Activated T-cell treated with anti-CD3 and anti-CD28 coated beads for 48 hours (primary cell): ENCODE data around the gene THRAP3.

Experiments used
- DNase-seq: peaks from one replicate; pipeline ENCODE4 v3.0.0-alpha.2; 2020; ENCODE audit warnings: low read depth

The THRAP3 gene

GRCh38 chr1:36298640-36299039 is 74.4 kb downstream of the THRAP3 start:
- no peak for DNase-seq

DNA sequence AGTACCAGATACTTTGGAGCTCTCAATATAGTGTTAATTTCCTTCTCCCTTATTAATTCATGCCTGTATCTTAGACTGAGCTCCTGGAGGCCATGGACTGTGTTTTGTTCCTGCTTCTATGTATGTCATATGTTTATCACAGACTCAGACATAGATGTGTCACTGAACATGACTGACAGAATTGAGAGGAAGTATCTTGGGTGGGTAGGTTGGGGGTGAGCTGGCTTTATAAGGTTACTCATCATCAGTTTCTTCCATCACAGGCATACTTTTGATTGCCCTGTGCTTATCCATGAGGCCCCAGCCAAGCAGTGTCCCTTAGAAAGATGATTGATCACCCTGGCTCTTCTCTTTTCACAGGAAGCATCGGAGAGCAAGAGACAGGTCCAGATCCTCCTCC is 76.3 kb downstream of the THRAP3 start:
- DNase-seq: no peak

DNA sequence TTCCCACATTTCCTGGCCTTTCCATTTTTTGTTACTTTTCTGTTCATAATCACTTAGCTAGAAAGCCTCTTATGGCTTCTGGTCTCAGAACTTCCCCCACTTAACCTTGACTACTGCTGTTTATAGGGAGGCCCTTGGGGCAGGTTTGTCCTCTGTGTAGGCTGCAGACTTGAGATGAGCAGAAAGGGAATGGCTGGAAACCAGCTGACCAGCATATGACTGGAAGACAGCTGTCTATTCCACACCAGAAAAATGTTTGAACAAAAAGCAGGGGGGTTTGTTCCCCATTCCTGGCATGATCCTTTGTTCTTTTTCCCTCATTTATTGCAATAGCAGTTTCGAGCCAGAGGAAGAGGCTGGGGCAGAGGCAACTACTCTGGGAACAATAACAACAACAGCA is 77.0 kb downstream of the THRAP3 start:
- no peak for DNase-seq

DNA sequence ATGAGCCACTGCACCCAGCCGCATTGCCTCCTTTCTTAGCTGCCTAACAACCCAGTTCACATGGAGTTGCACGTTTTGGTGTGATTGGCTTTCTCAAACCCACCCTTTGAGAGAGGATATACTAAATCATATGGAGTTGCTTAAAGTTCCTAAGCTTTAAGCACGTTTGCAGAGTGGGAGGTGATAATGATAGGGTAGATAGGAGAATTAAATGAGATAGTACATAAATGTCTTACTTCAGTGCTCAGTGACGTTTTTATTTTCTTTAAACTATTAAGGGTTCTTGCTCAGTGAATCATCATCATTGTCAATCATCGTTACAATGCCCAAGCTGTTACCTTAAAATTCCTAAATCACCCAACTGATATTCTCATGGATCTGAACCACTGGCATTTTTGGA is 79.0 kb downstream of the THRAP3 start:
- no peak for DNase-seq

DNA sequence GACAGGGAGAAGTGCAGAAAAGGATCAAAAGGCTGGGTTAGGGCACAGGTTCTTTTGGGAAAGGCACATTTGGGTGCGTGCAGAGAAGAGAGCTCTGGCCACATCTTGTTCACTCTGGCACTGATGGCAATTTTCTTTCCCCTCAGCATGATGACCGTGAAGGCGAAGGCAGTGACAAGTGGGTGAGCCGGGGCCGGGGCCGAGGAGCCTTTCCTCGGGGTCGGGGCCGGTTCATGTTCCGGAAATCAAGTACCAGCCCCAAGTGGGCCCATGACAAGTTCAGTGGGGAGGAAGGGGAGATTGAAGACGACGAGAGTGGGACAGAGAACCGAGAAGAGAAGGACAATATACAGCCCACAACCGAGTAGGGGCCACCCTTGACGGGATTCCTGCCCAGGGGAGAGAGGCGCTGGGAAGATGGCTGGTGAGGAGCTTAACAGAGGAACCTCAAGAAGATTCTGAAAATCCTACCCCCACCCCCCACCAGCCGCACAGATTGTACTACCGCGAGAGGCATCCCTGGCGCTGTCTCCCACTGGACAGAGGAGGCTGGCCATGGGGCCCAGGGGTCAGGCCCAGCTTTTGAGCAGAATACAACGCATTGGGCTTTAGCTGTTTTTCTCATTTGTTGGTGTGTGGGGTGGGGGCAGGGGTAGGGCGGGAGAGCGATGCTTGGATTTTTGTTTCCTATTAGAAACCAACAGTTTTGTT is 79.6 kb downstream of the THRAP3 start:
- no peak for DNase-seq

GRCh38 chr1:36304521-36304920 is 80.3 kb downstream of the THRAP3 start:
- no peak for DNase-seq

GRCh38 chr1:36304970-36305914 is 81.0 kb downstream of the THRAP3 start:
- DNase-seq: peak; percentile 38

- no peak for DNase-seq
These were observed 81.6 kb downstream of the THRAP3 start for GRCh38 chr1:36305915-36306209.

GRCh38 chr1:36306210-36306901 is 82.1 kb downstream of the THRAP3 start, which contains the start of gene SH3D21:
Gene SH3D21 (plus strand): TSS chr1:36306368. CDS start chr1:36306421, 53 bp downstream.
- peak; percentile 49 for DNase-seq

DNA sequence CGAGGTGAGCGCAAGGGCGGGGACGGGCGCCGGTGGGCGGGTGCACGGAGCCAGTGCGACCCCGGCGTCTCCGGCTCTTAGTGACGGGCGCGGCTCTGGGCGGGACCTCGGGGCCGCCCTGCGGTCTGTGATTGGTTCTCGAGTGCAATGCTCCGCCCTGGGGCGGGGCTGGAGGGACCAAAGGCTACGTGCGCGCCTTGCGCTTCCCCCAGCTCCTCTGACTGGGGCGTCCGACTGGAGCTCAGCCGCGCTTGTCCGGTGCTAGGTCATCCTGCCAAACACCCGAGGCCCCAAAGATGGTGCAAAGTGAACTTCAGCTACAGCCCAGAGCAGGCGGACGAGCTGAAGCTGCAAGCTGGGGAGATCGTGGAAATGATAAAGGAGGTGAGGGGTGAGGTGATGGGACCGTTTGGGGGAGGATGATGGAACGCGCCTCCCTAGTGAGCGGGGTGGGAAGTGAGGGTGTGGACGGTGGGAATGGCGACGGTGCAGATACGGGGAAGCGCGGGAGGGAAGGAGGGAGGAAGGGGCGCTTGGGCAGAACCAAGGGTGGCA is 82.7 kb downstream of the THRAP3 start:
- DNase-seq: peak; percentile 95

DNA sequence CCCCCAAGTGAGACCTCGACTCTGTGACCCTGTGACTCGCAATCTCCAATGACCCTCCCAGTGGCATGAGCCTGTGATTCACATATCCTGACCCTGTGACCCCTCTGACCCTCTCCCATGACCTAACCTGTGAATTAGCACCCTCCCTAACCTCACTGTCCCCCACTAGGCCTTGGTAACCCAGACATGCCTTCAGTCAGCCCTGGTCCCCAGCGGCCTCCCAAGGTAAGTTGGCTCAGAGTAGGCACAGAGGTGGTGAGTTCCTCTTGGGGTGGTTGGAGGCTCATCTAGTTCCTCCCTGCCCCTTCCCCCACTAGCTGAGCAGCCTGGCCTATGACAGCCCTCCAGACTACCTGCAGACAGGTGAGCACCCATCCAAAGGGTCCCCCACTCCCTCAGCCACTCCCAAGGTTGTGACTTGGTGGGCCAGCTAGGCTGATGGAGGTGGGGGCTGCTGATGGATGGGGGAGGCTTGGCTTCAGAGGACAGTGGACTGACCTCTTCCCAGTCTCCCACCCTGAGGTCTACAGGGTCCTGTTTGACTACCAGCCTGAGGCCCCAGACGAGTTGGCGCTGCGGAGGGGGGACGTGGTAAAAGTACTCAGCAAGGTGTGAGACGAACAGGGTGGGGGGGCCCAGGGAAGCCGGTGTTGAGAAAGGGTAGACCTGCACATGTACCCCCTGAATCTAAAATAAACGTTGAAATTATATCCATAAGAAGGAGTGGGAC is 83.5 kb downstream of the THRAP3 start:
- DNase-seq: no peak

- no peak for DNase-seq
These were observed 85.2 kb downstream of the THRAP3 start for GRCh38 chr1:36309397-36309796.

- no peak for DNase-seq
These were observed 96.1 kb downstream of the THRAP3 start for GRCh38 chr1:36320291-36320761.

DNA sequence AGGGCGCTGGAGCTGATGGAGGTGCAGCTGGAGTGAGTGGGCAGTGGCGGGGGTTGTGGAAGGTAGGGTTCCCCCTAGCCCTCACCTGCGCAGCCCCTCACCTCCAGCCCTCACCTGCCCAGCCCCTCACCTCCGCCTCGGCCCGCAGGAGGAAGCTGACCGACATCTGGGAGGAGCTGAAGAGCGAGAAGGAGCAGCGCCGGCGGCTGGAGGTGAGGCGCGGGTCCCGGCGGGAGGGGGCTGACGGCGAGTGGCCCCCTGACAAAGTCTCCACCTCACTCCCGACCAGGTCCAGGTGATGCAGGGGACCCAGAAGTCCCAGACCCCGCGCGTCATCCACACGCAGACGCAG is 96.5 kb downstream of the THRAP3 start:
- DNase-seq: no peak

GRCh38 chr1:36321119-36321951 is 97.1 kb downstream of the THRAP3 start:
- peak; percentile 40 for DNase-seq

GRCh38 chr1:36322041-36322785 is 98.0 kb downstream of the THRAP3 start:
- DNase-seq: no peak

DNA sequence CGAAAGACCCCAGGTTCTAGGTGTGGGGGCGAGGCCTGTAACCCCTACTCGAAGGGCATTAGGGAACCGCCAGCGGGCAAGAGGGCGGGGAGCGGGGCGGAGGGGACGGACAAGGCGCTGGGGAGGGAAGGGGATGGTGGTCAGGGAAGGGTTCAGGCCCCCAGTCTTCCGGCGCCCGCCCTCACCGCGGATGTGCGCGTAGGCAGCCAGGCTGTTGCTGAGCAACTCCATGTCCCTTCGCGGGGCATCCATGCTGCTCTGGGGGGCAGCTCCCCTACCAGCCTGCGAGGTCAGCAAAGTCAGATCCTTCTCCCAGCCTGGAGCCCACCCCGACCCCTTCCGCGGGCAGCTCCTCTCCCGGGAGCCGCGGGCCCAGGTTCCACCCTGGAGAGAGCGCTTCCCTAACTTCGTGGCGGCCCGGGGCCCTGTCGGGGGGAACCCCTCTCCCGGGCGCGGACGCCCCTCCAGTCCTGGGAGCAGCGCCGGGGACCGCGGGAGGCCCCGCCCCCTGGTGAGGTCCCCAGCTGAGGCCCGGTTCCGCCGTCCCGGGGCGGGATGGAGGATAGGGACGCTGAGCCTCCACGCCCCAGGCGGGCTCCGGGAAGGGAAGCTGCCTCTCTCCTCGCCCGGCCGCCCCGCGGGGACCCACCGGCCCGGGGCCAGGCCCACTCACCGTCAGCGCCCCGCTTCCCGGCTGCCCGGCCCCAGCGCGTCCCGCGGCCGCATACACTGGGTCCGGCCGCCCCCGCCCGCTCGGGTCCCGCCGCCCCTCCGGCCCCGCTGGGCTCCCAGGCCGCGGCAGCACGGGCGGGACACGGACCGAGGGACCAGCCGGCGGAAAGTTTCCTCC is 98.8 kb downstream of the THRAP3 start:
- peak; percentile 47 for DNase-seq

- peak; percentile 38 for DNase-seq
These were observed 99.6 kb downstream of the THRAP3 start, which contains the start of gene EVA1B for GRCh38 chr1:36323636-36324352. Gene EVA1B (minus strand): TSS chr1:36323645. CDS start chr1:36323037, 608 bp downstream.
